GM12875 (cell line): Measurements from ENCODE around the gene STS.

Source experiments
- H3K4me3 ChIP-seq: one replicate; pipeline ENCODE4 v1.5.1; 2011; ENCODE audit warnings: low read depth, low read length, control low read depth
- TF ChIP-seq, protein P1 (sequence below): IDR thresholded peaks from 2 replicates; pipeline ENCODE4 v1.5.1; 2011; ENCODE audit warnings: low read depth, mild to moderate bottlenecking, control low read depth, inconsistent platforms, low read length, moderate library complexity, borderline replicate concordance; ENCODE audit not compliant: insufficient read depth

Gene STS

GRCh38 chrX:7134981-7135380 is 12.5 kb upstream of the STS start:
- TF ChIP-seq, protein P1, sequence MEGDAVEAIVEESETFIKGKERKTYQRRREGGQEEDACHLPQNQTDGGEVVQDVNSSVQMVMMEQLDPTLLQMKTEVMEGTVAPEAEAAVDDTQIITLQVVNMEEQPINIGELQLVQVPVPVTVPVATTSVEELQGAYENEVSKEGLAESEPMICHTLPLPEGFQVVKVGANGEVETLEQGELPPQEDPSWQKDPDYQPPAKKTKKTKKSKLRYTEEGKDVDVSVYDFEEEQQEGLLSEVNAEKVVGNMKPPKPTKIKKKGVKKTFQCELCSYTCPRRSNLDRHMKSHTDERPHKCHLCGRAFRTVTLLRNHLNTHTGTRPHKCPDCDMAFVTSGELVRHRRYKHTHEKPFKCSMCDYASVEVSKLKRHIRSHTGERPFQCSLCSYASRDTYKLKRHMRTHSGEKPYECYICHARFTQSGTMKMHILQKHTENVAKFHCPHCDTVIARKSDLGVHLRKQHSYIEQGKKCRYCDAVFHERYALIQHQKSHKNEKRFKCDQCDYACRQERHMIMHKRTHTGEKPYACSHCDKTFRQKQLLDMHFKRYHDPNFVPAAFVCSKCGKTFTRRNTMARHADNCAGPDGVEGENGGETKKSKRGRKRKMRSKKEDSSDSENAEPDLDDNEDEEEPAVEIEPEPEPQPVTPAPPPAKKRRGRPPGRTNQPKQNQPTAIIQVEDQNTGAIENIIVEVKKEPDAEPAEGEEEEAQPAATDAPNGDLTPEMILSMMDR: no peak
- H3K4me3 ChIP-seq: no peak overlapping the region

DNA sequence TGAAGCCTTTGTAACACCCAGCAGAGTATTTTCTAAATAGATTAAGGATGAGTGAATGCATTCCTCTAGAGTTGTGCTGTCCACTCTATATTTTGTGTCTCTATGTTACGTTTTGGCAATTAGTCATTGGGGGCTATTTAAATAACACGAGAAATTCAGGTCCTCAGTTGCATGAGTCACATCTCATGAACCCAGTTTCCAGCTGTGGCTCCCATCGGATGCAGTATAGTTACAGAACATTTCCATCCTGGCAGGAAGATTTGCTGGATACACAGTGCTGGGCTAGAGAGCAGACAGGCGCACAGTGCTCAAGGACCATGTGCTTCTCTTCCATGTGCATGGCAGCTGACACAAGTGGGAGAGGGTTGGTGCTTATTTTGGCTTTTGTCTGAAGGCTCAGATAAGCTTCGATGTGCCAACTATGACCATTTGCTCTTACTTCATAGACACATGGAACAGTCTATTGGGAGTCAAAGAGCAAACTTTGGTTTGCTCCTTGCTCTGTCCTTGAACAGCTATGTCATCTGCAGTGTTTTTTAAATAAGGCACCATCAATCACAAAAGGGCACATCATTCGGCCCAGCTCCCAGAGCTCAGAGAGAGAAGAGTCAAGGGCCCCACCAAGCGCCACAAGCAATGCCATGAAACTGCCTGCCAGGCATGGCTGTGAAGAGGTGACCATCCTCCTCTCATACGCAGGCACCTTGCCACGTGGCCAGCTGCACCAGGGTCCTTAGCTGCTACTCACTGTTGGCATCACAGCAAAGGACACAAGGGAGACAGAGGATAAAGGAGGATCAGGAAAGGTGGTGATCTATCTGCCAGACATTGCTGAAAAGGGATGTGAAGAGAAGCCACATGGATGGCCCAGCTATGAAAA is 8.1 kb upstream of the STS start:
- TF ChIP-seq, protein P1: no peak
- H3K4me3 ChIP-seq: no peak overlapping the region

DNA sequence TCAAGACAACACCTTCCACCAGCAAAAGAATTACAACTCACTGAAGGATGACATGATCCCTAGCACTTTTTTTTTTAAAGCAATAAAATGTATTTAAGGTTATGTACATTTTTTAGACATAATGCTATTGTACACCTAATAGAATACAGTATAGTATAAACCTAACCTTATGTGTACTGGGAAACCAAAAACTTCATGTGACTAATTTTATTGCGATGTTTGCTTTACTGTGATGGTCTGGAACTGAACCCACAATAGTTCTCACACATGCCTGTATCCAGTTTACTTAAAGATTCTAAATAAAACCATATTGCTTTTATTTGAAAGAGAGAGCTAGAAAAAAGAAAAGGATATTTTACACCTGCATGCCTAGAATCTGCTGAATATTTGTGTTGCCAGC is 4.4 kb upstream of the STS start:
- H3K4me3 ChIP-seq: no peak overlapping the region
- TF ChIP-seq, protein P1: no peak

GRCh38 chrX:7143941-7144525 is 3.5 kb upstream of the STS start:
- TF ChIP-seq, protein P1: no peak
- H3K4me3 ChIP-seq: no peak overlapping the region

DNA sequence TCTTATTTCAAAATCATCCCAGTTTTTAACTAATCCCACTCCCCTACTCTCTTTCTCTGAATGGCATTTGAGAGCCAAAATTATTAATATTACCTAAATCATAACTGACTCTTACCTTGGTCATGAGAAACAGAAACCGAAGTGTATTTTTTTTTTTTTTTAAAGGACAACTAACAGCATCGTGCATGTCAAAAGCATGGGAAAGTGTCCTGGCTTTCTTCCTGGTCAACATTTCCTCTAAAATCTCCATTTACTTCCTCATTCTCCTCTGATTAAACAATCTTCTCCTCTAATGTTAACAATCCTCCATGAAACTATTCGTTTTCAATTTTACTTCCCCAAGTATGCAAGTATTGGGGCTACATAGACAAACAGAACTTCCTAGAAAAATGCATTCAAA is 2.1 kb upstream of the STS start:
- TF ChIP-seq, protein P1: no peak
- H3K4me3 ChIP-seq: no peak overlapping the region

- TF ChIP-seq, protein P1: no peak
- no peak overlapping the region for H3K4me3 ChIP-seq
Observed at GRCh38 chrX:7146020-7146702, 1.4 kb upstream of the STS start.
